Measurements from ENCODE around the gene MYBBP1A. TPM values are rescaled to one million over a fixed set of nuclear protein-coding genes. Genes with fewer than 3 reads are reported as not detected.

Gene MYBBP1A
- total RNA-seq, 4 donors from 2014 or later, result 53.9 to 83.7 (median 54.5) TPM

DNA sequence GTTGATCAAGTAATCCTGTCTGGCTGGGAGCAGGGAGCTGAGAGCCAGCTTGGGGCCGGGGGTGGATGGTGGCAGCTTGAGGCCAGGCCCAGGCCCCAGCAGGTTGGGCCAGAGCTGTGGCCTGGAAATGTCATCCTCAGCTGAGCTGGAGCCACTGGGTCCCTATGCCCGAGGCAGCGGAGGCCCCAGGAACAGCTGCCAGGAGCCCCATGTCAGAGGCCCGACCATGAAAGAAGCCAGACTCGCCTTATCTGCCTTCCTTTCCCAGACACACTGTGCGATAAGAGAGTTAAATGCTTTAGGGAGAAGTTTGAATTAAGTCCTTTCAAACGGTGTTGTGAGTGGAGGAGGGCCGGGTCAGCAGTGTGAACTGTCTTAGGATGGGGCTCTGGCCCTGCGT, 32.6 kb upstream of the MYBBP1A start:
- no peak overlapping the region for H3K4me3 ChIP-seq (ENCODE audit: low read depth, poor library complexity, severe bottlenecking)
- TF ChIP-seq CTCF (IDR thresholded peaks at IDR 0.05) (no peak), POLR2A (IDR thresholded peaks at IDR 0.05) (no peak)
- DNase-seq (ENCODE audit: low spot score in 2 of 2), result no peak
- intact Hi-C loops (cut with DNase I; ENCODE audit: low total_unique reads), result no loop called here
- whole genome bisulfite sequencing, 2 donors, result 73 to 75% methylated on average over 6 to 9 of the region's 9 CpGs

- no peak for TF ChIP-seq POLR2A (IDR thresholded peaks at IDR 0.05)
- TF ChIP-seq CTCF (IDR thresholded peaks at IDR 0.05), result no peak
- intact Hi-C loops (cut with DNase I; ENCODE audit: low total_unique reads), result no loop called here
- no peak for DNase-seq (ENCODE audit: low spot score in 2 of 2)
- 91 to 92% methylated on average over 4 to 7 of the region's 7 CpGs for WGBS, 2 donors
- H3K4me3 ChIP-seq (ENCODE audit: low read depth, poor library complexity, severe bottlenecking), result no peak overlapping the region
Observed at GRCh38 chr17:4587195-4587594, 32.0 kb upstream of the MYBBP1A start.

DNA sequence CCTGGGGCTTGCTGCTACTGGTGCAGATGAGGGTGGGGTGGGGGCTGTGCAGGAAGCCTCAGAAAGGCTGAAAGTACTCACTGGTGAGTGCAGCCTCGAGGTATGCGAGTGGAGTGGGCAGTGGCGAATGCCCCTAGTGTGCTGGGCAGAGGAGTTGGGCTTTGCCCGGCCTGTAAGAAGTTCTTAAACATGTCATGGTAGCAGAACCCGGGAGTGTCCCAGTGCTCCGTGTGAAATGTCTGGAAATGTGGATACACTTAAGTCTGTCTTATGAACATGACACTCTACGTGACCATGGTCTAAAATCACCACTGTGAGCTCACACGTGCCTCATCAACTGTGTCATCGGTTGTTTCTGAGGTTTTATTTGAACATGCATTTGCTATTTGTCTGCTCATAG, 30.9 kb upstream of the MYBBP1A start:
- no peak for DNase-seq (ENCODE audit: low spot score in 2 of 2)
- no peak overlapping the region for H3K4me3 ChIP-seq (ENCODE audit: low read depth, poor library complexity, severe bottlenecking)
- 84 to 85% methylated on average over 9 of the region's 9 CpGs for WGBS, 2 donors
- intact Hi-C loops (cut with DNase I; ENCODE audit: low total_unique reads), result no loop called here
- TF ChIP-seq CTCF (IDR thresholded peaks at IDR 0.05) (no peak), POLR2A (IDR thresholded peaks at IDR 0.05) (no peak)

- H3K4me3 ChIP-seq (ENCODE audit: low read depth, poor library complexity, severe bottlenecking), result no peak overlapping the region
- intact Hi-C loops (cut with DNase I; ENCODE audit: low total_unique reads), result no loop called here
- DNase-seq (ENCODE audit: low spot score in 2 of 2), result no peak
- WGBS, 2 donors, result 91 to 100% methylated on average over 5 to 6 of the region's 7 CpGs
- TF ChIP-seq POLR2A (IDR thresholded peaks at IDR 0.05), result no peak
- no peak for TF ChIP-seq CTCF (IDR thresholded peaks at IDR 0.05)
Observed at GRCh38 chr17:4585638-4585994, 30.4 kb upstream of the MYBBP1A start.

DNA sequence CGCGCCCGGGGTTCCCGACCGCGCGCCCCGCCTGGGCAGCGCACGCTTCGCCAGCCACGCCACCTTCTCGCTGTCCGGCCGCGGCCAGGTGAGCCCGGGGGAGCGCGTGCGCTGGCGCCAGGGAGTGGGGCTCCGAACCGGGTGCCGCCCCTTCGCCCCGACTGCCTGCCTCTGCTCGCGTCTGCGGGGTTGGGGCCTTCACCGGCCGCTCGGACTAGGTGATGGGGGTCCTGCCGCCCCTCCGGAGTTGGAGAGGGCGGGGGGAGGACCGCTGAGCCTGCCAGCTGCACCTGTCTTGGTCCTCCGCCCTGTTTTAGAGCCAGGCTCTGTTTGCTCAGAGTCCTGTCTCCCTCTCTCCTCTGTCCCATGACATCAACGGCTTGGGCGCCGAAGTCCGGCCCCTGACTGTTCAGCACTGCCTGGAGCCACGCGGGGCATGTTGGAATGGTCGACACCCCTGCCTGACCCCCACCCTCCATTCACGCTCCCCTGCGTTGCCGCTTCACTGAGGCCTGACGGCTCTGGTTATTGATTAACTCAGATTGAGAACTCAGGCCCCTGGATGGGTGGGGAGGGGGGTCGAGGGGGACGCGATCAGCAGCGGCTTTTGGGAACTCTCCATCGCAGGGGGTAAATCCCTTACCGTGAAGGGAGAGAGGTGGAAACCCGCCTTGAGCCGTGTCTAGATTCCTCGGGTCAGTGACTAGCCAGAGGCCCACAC, 29.9 kb upstream of the MYBBP1A start:
- H3K4me3 ChIP-seq (ENCODE audit: low read depth, poor library complexity, severe bottlenecking), result no peak overlapping the region
- WGBS, 2 donors, result 18 to 32% methylated on average over 40 to 44 of the region's 57 CpGs
- no peak for TF ChIP-seq POLR2A (IDR thresholded peaks at IDR 0.05)
- no peak for TF ChIP-seq CTCF (IDR thresholded peaks at IDR 0.05)
- no peak for DNase-seq (ENCODE audit: low spot score in 2 of 2)
- intact Hi-C loops (cut with DNase I; ENCODE audit: low total_unique reads), result no loop called here
